HFF-Myc (cell line): ENCODE results near the gene ZCCHC24.

Experiments used
- DNase-seq: peaks from one replicate; pipeline ENCODE4 v3.0.0-alpha.2; 2011; ENCODE audit warnings: low read depth; ENCODE audit errors: extremely low read depth
- H3K4me3 ChIP-seq: replicated peaks from 2 replicates; pipeline ENCODE4 v1.5.1; 2011; ENCODE audit warnings: low read depth, mild to moderate bottlenecking, control low read depth, low read length
- TF ChIP-seq, protein P1 (sequence below): IDR thresholded peaks from 2 replicates; pipeline ENCODE4 v1.5.1; 2012; ENCODE audit warnings: mild to moderate bottlenecking, low read depth, low read length, control low read depth; ENCODE audit errors: missing control alignments

Gene ZCCHC24

DNA sequence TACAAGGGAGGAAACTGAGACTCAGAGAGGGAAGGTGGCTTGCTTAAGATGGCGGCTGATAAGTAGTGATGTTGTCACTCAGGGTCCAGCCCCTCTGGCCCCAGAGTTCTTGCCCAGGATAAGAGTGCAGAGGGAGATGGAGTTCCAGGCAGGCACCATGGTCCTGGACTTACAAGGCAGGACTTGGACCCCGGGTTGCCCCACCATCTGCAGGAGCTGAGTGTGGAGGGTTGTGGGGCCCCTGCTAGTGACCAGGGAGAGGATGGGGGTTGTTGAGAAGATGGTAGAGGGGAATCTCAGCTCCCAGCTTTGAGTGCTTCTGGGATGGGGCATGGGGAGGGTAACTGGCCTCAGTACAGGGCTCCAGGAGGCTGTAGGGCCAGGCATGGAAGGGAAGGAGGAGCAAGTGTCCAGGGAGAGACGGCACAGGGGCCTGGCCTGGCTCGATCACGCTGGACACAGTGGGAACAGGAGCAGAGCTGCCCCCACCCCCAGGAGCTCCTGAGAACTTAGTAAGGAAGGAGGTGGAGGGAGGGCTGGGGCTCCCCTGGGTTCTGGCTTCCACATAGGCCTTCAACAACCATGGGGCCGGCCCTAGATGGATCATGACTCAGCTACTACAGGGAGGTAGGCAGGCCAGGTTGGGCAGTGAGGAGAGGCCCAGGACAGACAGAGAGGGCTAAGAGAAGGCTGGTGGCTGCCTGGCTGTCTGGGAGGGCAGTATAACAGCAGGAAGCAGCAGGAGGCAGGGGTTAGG, 69.9 kb downstream of the ZCCHC24 start:
- TF ChIP-seq, protein P1, sequence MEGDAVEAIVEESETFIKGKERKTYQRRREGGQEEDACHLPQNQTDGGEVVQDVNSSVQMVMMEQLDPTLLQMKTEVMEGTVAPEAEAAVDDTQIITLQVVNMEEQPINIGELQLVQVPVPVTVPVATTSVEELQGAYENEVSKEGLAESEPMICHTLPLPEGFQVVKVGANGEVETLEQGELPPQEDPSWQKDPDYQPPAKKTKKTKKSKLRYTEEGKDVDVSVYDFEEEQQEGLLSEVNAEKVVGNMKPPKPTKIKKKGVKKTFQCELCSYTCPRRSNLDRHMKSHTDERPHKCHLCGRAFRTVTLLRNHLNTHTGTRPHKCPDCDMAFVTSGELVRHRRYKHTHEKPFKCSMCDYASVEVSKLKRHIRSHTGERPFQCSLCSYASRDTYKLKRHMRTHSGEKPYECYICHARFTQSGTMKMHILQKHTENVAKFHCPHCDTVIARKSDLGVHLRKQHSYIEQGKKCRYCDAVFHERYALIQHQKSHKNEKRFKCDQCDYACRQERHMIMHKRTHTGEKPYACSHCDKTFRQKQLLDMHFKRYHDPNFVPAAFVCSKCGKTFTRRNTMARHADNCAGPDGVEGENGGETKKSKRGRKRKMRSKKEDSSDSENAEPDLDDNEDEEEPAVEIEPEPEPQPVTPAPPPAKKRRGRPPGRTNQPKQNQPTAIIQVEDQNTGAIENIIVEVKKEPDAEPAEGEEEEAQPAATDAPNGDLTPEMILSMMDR: no peak
- no peak for DNase-seq
- H3K4me3 ChIP-seq: no peak overlapping the region

DNA sequence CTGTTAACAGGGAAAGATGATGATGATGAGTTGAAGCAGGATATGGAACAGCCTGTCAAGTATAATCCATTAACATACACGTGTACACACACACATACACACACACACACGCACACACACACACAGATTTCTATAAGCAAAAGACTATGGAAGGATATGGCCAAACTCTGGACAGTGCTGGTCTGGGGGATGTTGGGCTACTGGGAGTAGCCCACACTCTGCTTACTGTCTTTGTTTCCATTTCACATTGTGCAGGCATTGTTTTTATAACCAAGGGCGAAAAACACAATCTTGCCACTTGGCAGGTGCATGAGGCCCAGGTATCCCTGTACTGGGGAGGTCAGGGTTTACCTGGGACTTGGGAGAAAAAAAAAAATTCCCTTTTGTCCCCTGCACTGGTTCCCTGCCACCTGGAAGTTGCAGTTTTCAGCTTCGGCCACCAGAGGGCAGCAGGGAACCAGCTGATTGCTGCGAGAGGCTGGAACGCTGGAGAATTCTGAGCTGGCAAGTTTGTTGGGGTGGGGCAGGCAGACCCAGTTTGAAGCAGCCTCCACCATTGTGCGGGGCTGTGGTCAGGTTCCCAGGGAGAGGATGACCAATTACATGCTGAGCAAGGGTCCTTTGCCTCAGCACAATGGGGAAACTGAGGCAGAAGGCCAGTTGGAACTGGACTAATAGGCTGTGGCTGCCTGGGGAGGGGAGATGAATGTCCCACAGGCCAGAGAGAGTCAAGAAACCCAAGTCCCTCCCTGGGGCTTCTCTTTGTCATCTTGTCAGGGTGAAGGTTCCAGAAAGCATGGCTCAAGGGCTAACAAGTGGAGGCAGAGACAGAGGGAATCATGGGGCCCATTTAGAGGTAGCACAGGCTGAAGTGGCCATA, 70.9 kb downstream of the ZCCHC24 start:
- TF ChIP-seq, protein P1: peak; percentile 95
- DNase-seq: peak; percentile 36
- no peak overlapping the region for H3K4me3 ChIP-seq

DNA sequence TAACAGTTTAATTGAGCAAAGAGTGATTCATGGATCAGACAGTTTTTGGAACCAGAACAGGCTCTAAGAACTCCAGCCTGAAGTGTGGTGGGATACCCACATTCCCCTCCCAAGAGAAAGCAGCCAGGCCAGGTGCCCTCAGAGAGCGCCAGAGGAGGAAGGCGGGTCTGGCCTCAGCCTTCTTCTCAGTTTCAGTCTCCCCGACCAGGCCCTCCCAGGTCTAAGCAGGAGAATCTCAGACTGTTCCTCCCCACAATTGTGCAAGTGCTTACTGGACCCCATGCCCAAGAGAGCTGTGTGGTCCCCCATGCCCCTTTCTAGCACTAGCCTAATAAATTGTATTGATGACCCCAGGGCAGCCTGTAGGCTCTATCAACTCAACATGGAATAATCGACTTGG, 72.6 kb downstream of the ZCCHC24 start:
- no peak for DNase-seq
- no peak overlapping the region for H3K4me3 ChIP-seq
- TF ChIP-seq, protein P1: no peak

DNA sequence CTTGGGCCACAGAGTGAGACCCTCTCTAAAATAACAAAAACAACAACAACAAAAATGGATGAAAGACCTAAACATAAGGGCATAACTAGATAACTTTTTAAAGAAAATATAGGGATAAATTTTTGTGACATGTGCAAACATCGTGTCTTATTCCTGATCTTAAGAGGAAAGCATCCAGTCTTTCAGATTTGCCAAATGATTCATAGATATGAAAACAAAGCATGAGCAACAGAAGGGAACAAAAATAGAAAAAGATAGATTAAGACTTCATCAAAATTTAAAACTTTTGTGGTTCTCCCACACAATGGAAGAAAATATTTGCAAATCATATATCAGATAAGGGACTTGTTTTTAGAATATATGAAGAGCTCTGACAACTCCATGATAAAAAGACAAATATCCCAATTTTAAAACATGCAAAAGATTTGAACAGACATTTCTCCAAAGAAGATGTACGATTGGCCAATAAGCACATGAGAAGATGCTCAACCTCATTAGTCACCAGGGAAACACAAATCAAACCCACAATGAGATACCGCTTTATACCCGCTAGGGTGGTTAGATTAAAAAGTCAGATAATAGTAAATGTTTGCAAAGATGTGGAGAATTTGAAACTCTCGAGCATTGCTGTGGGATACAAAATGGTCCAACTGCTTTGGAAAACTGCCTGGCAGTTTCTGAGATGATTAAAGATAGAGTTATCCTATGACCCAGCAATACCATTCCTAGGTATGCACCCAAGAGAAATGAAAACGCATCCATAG, 77.8 kb downstream of the ZCCHC24 start:
- no peak for DNase-seq

DNA sequence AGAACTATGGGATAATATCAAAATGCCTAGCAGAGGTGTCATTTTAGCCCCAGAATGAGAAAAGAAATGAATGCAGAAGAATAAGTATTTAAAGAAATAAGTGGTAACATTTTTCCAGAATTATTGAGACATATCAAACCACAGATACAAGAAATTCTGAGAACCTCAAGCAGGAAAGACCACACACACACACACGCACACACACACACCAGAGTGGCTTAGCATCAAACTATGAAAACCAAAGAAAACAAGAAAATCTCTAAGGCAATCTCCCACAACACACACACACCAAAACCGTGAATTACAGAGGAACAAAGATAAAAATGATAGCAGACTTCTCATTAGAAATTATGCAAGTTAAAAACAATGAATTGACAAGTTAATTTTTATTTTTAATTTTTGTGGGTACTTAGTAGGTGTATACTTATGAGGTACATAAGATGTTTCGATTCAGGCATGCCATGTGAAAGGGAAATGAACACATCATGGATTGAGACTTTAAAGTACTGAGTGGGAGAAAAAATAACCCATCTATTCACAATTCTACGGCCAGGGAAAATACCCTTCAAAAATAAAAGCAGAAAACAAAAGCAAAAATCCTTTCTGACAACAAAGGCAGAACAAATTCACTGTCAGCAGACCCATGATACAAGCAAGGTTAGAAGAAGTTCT, 83.6 kb downstream of the ZCCHC24 start:
- TF ChIP-seq, protein P1: no peak
- no peak for DNase-seq

More for the DNA sequence above, 77.8 kb downstream of the ZCCHC24 start:
- TF ChIP-seq, protein P1: no peak
- H3K4me3 ChIP-seq: no peak overlapping the region

More for the DNA sequence above, 83.6 kb downstream of the ZCCHC24 start:
- no peak overlapping the region for H3K4me3 ChIP-seq
